HG03342 (cell line): Measurements from ENCODE around the gene ARHGEF5.
"Not testable (repeated sequence)": the region's sequence is repeated elsewhere in the genome, so short reads cannot be mapped to it uniquely, and the experiment has no call there.

ENCODE experiments used
- ATAC-seq: cut with Tn5 transposase; IDR thresholded peaks from one replicate; pipeline ENCODE4 v1.9.1; 2021; ENCODE audit warnings: mild to moderate bottlenecking, moderate library complexity; ENCODE audit not compliant: unreplicated experiment

ARHGEF5 gene

GRCh38 chr7:144418931-144419330 is 63.7 kb downstream of the ARHGEF5 start:
- ATAC-seq: not testable (repeated sequence)

GRCh38 chr7:144427539-144427938 is 72.3 kb downstream of the ARHGEF5 start:
- ATAC-seq: not testable (repeated sequence)

- ATAC-seq: no peak
Measured at GRCh38 chr7:144428431-144428830, 73.2 kb downstream of the ARHGEF5 start.
